Activated naive CD8-positive, alpha-beta T cell treated with anti-CD3 and anti-CD28 coated beads, Interleukin-2, amount 50 U/mL, for 16 hours (primary cell): ENCODE results near the gene GLG1.

Experiments
- DNase-seq: peaks from one replicate; pipeline ENCODE4 v3.0.0-alpha.2; 2020; ENCODE audit warnings: low read depth, low spot score

The GLG1 gene

GRCh38 chr16:74472540-74472939 is 134.4 kb downstream of the GLG1 start:
- DNase-seq = no peak

GRCh38 chr16:74472010-74472409 is 134.9 kb downstream of the GLG1 start:
- no peak for DNase-seq

- DNase-seq = no peak
These were observed 136.9 kb downstream of the GLG1 start for GRCh38 chr16:74469946-74470478.

- DNase-seq = no peak
These were observed 137.9 kb downstream of the GLG1 start for GRCh38 chr16:74468807-74469525.

- DNase-seq = no peak
These were observed 140.0 kb downstream of the GLG1 start for GRCh38 chr16:74466872-74467271.

GRCh38 chr16:74465851-74466685 is 140.8 kb downstream of the GLG1 start:
- no peak for DNase-seq

GRCh38 chr16:74465281-74465680 is 141.6 kb downstream of the GLG1 start:
- no peak for DNase-seq

- DNase-seq = no peak
These were observed 143.0 kb downstream of the GLG1 start for GRCh38 chr16:74463888-74464287.

- no peak for DNase-seq
These were observed 144.6 kb downstream of the GLG1 start for GRCh38 chr16:74462361-74462760.

GRCh38 chr16:74461826-74462225 is 145.1 kb downstream of the GLG1 start:
- DNase-seq = no peak

GRCh38 chr16:74460542-74460941 is 146.4 kb downstream of the GLG1 start:
- DNase-seq = no peak

GRCh38 chr16:74456290-74456625 is 150.7 kb downstream of the GLG1 start:
- DNase-seq = no peak

- no peak for DNase-seq
These were observed 151.2 kb downstream of the GLG1 start for GRCh38 chr16:74455619-74456289.

GRCh38 chr16:74455213-74455612 is 151.7 kb downstream of the GLG1 start:
- DNase-seq = no peak

- DNase-seq = no peak
These were observed 154.8 kb downstream of the GLG1 start for GRCh38 chr16:74451951-74452758.

- no peak for DNase-seq
These were observed 155.8 kb downstream of the GLG1 start for GRCh38 chr16:74450967-74451760.

- DNase-seq = no peak
These were observed 156.7 kb downstream of the GLG1 start for GRCh38 chr16:74450236-74450635.

- DNase-seq = no peak
These were observed 157.4 kb downstream of the GLG1 start for GRCh38 chr16:74449470-74449869.

GRCh38 chr16:74448990-74449389 is 157.9 kb downstream of the GLG1 start:
- DNase-seq = no peak

- no peak for DNase-seq
These were observed 159.3 kb downstream of the GLG1 start for GRCh38 chr16:74447578-74447977.

- DNase-seq = no peak
These were observed 160.0 kb downstream of the GLG1 start for GRCh38 chr16:74446866-74447265.
